HCT116 (cell line): ENCODE results near the gene CTNNA1.
"Not testable (repeated sequence)": the region's sequence is repeated elsewhere in the genome, so short reads cannot be mapped to it uniquely, and the experiment has no call there.

ENCODE experiments used
- CTCF ChIP-seq, 3 experiments: fragments of 200-600 bp in 1 of 3; sonication (generic) in 1 of 3; IDR thresholded peaks in 2 of 3; conservative IDR thresholded peaks in 1 of 3; 2 replicates each; pipeline ENCODE4 v1.5.1; 2012 to 2017; ENCODE audit warnings: low read depth in 2 of 3, low read length in 2 of 3, antibody characterized with exemption in 1 of 3, borderline replicate concordance in 1 of 3, control low read depth in 1 of 3, mild to moderate bottlenecking in 1 of 3, mixed read lengths in 1 of 3, mixed run types in 1 of 3, moderate library complexity in 1 of 3; ENCODE audit not compliant: insufficient read depth in 1 of 3
- EZH2 ChIP-seq: fragments of 200-600 bp; sonication (generic); IDR thresholded peaks from 2 replicates; pipeline ENCODE4 v1.6.1; 2017; ENCODE audit warnings: antibody characterized with exemption, mixed run types
- POLR2A ChIP-seq: IDR thresholded peaks from 2 replicates; pipeline ENCODE4 v1.7.0; 2011; ENCODE audit warnings: borderline replicate concordance; ENCODE audit not compliant: insufficient read depth, insufficient read length; ENCODE audit errors: extremely low read depth
- ZNF274 ChIP-seq: fragments of 200-500 bp; sonication (Bioruptor generic); IDR thresholded peaks from 2 replicates; pipeline ENCODE4 v1.6.1; 2014; ENCODE audit warnings: mild to moderate bottlenecking, low read depth, low read length, inconsistent platforms

DNA sequence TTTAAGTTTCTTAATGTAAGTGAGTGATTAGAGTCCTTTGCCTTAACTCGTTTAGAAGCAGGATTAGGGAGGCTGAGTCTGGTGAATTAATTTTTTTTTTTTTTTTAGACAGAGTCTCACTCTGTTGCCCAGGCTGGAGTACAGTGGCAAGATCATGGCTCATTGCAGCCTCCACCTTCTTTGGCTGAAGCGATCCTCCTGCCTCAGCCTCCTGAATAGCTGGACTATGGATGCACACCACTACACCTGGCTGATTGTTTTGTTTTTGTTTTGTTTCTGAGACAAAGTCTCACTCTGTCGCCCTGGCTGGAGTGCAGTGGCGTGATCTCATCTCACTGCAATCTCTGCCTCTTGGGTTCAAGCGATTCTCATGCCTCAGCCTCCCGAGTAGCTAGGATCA is 20.4 kb downstream of the CTNNA1 start:
- not testable (repeated sequence) for TF ChIP-seq POLR2A; CTCF (IDR thresholded peaks at IDR 0.05 in 2 of 3, conservative IDR thresholded peaks at IDR 0.05 in 1 of 3; ENCODE audit: borderline replicate concordance in 1 of 3, insufficient read depth in 1 of 3, low read depth in 2 of 3, low read length in 2 of 3); EZH2; ZNF274
